HG02642 (cell line): Measurements from ENCODE around the gene PFKFB4.
"Not testable (repeated sequence)": the region's sequence is repeated elsewhere in the genome, so short reads cannot be mapped to it uniquely, and the experiment has no call there.

ENCODE experiments used
- ATAC-seq: cut with Tn5 transposase; IDR thresholded peaks from one replicate; pipeline ENCODE4 v1.9.1; 2021; ENCODE audit warnings: mild to moderate bottlenecking; ENCODE audit not compliant: unreplicated experiment, poor library complexity

Gene PFKFB4

GRCh38 chr3:48536785-48537184, 19.8 kb downstream of the PFKFB4 start:
- ATAC-seq: no peak

GRCh38 chr3:48536116-48536515, 20.5 kb downstream of the PFKFB4 start:
- no peak for ATAC-seq

GRCh38 chr3:48535578-48535977, 21.0 kb downstream of the PFKFB4 start:
- no peak for ATAC-seq

GRCh38 chr3:48532977-48533337, 23.6 kb downstream of the PFKFB4 start:
- ATAC-seq: no peak

GRCh38 chr3:48532271-48532976, 24.2 kb downstream of the PFKFB4 start:
- ATAC-seq: no peak

- not testable (repeated sequence) for ATAC-seq
Measured at GRCh38 chr3:48530701-48531100, 25.9 kb downstream of the PFKFB4 start.

GRCh38 chr3:48528754-48529153, 27.8 kb downstream of the PFKFB4 start:
- no peak for ATAC-seq

GRCh38 chr3:48528048-48528447, 28.6 kb downstream of the PFKFB4 start:
- no peak for ATAC-seq

- no peak for ATAC-seq
Measured at GRCh38 chr3:48524970-48525369, 31.6 kb downstream of the PFKFB4 start.

GRCh38 chr3:48521635-48522034, 35.0 kb downstream of the PFKFB4 start:
- no peak for ATAC-seq

- ATAC-seq: no peak
Measured at GRCh38 chr3:48519277-48519643, 37.3 kb downstream of the PFKFB4 start.

GRCh38 chr3:48518638-48519276, 37.8 kb downstream of the PFKFB4 start:
- ATAC-seq: no peak

GRCh38 chr3:48518069-48518468, 38.5 kb downstream of the PFKFB4 start:
- no peak for ATAC-seq

- no peak for ATAC-seq
Measured at GRCh38 chr3:48516571-48516970, 40.0 kb downstream of the PFKFB4 start.

GRCh38 chr3:48514431-48515227, 42.0 kb downstream of the PFKFB4 start:
- ATAC-seq: no peak

- no peak for ATAC-seq
Measured at GRCh38 chr3:48511551-48511950, 45.1 kb downstream of the PFKFB4 start.

- ATAC-seq: peak; percentile 55
Measured at GRCh38 chr3:48507256-48508061, 49.1 kb downstream of the PFKFB4 start.

- ATAC-seq: no peak
Measured at GRCh38 chr3:48505968-48506504, 50.6 kb downstream of the PFKFB4 start.

- no peak for ATAC-seq
Measured at GRCh38 chr3:48505146-48505545, 51.5 kb downstream of the PFKFB4 start.
